GM10847 (cell line): Measurements from ENCODE around the gene GGT6.

Experiments used
- POLR2A ChIP-seq: IDR thresholded peaks from 2 replicates; pipeline ENCODE4 v1.6.1; 2011; ENCODE audit not compliant: insufficient read length; ENCODE audit errors: extremely low read depth

Gene GGT6

GRCh38 chr17:4559139-4559791 is 1.1 kb downstream of the GGT6 start:
- TF ChIP-seq POLR2A, result no peak

DNA sequence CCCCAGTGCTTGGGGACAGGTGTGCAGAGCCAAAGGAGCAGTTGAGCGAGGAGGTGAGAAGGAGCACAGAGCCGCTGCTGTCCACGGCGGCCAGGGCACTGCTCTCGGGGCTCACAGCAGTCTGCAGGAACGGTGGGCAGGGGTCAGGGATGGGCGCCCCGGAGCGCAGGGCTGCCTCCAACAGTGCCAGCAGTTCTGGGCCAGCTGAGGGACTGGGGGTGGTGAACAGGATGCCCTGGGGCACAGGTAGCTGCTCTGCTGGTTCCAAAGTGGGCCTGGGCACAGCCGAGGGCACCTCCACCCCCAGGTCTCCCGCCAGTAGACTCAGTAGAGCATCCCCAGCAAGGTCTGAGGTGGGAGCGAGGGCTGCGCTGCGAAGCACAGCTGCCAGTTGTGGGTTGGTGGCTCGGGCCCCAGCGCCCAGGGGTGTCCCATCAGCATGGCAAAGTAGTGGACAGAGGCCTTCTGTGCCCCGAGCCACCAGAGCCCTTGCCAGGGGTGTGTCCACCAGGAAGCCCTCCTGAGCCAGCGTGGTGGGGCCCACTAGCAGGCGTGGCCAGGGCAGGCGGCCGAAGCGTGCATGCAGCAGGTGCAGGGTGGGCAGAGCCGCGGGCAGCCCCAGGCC is 1.9 kb downstream of the GGT6 start:
- no peak for TF ChIP-seq POLR2A

DNA sequence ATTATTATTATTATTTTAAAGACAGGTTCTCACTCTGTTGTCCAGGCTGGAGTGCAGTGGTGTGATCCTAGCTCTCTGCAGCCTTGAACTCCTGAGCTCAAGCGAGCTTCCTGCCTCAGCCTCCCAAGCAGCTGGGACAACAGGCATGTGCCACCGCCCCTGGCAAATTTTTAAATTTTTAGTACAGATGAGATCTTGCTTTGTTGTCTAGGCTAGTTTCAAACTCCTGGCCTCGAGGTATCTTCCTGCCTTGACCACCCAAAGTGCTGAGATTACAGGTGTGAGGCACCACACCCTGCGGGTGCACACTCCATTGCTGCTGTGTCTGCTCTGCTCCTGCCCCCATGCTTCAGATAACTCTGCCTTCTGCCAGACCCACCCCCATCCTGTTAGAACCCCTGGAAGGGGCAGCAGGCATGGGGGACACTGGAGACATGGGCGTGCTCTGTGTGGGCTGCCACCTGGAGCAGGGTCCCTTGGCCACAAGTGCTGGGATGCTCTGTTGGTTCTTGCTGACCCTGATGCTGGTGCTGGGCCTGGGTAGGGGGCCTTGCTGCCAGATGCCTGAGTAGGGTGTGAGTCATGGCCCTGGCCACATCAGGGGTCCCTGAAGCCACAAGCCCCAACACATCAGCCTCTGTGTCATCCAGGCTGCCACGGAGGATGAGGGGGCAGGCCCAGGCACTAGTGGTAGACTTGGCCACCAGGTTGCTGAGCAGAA is 2.6 kb downstream of the GGT6 start:
- TF ChIP-seq POLR2A, result no peak

DNA sequence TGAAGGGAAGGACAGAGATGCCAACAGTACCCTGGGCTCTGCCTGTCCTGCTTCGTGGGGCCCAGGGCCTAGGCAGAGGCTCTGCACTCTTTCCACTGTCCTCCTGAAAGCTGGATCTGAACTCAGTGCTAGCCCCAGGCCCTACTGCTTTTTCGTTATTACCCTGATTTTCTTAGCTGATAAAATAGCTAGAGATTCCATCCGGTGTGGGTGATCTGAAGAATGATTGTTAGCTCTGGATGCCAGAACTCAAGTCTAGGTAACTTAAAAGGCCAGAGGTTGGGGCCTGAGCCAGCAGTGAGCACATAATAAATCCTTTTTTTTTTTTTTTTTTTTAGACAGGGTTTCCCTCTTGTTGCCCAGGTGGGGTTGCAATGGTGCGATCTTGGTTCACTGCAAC is 3.4 kb downstream of the GGT6 start:
- no peak for TF ChIP-seq POLR2A

GRCh38 chr17:4555873-4556759 is 4.3 kb downstream of the GGT6 start:
- TF ChIP-seq POLR2A, result no peak

DNA sequence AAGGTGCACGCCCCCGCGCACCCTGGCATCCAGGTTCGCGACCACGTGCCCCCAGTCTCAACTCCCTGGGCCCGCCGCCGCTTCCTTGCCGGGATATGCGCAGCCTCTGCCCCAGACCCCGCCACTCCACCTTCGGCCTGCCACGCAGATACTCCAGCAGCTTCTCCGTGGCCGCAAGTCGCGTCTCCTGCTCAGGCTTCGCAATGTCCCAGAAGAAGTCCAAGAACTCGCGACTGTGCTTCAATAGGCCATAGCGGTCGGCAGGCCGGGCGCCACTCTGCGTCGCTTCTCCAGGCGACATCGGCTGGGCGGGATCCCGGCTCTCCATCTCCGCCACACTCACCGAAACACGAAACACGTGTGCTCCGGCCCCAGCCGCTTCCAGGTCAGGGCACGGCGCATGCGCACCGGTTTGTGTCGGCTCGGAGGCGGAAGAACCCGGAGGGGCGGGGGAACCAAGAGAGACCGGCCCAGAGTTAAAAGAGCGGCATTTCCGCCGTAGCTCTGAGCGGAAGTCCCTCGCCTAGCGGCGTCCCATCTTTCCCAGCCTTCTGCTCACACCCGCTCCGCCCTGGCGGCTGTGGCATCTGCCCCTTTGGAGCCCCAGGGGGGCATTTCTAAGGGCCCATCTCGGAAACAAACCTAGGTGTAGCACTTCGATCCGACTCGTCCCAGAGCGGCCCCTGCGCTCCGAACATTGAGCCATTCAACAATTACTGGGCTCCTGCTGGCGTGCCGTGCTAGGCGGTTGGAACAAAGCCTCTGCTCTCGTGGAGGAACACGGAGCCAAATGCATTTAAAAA is 5.2 kb downstream of the GGT6 start, which contains the start of gene MYBBP1A:
TSS of gene MYBBP1A (minus strand) at position 388 of the 803 bp plus-strand sequence. CDS start at position 328, 60 bp downstream.
- peak; percentile 94 for TF ChIP-seq POLR2A

- no peak for TF ChIP-seq POLR2A
These were observed 5.9 kb downstream of the GGT6 start for GRCh38 chr17:4554441-4554996.

- no peak for TF ChIP-seq POLR2A
These were observed 6.7 kb downstream of the GGT6 start for GRCh38 chr17:4553669-4554068.

- TF ChIP-seq POLR2A, result no peak
These were observed 8.4 kb downstream of the GGT6 start for GRCh38 chr17:4551796-4552525.

DNA sequence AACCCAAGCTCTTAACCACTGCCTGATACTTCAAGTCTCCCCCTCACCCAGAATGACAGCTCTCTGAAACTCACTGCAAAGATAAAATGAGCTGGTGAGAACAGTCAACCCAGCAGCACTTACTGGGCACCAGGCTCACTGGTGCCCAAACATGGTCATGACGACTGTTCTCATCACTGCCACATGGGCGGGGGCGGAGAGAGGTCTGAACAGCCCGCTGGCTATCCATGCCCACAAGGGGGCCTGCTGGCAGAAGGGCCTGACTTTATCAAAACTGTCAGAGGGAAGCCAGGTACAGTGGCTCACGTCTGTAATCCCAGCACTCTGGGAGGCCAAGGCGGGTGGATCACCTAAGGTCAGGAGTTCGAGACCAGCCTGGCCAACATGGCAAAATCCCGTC is 9.2 kb downstream of the GGT6 start:
- TF ChIP-seq POLR2A, result no peak

DNA sequence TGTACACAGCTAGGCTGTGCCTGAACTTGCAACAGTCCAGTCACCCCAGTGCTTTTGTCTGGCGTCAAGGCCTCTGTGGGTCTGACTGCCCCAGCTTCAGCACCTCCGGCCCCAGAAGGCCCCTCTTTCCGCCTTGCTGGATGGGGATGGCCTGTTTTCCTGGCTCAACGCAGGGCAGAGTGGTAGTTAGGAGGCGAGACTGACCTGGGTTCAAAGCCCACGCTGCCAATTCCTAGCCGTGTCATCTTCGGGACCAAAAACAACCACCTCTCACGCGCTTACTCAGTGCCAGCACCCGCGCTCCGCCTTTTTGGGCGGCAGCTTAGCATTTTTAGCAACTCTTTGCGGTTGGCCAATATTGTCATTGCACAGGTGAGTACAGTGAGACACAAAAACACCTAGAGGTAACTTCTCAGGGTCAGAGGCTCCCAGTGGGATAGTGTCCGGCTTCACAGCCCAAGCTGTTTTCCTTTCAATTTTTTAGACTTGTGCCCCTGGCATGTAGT is 9.8 kb downstream of the GGT6 start:
- TF ChIP-seq POLR2A, result no peak

GRCh38 chr17:4549781-4550533 is 10.4 kb downstream of the GGT6 start:
- no peak for TF ChIP-seq POLR2A

- TF ChIP-seq POLR2A, result no peak
These were observed 11.5 kb downstream of the GGT6 start for GRCh38 chr17:4548721-4549531.
